Nephron progenitor cell (in vitro differentiated cells): Measurements from ENCODE around the gene SEMA3F.

ENCODE experiments used
- DNase-seq: peaks from one replicate; pipeline ENCODE4 v3.0.0; 2021
- H3K27ac Mint-ChIP-seq: 2 replicates; pipeline ENCODE4 v1.8.0; 2021; ENCODE audit warnings: mild to moderate bottlenecking, moderate library complexity, mixed read lengths
- H3K27me3 Mint-ChIP-seq: 2 replicates; pipeline ENCODE4 v1.8.0; 2021; ENCODE audit warnings: mild to moderate bottlenecking, low read depth, mixed read lengths; ENCODE audit not compliant: poor library complexity
- H3K36me3 Mint-ChIP-seq: 2 replicates; pipeline ENCODE4 v1.8.0; 2021; ENCODE audit warnings: low read depth, mixed read lengths
- H3K4me1 Mint-ChIP-seq: 2 replicates; pipeline ENCODE4 v1.8.0; 2021; ENCODE audit warnings: mixed read lengths
- H3K4me3 Mint-ChIP-seq: 2 replicates; pipeline ENCODE4 v1.8.0; 2021; ENCODE audit warnings: mild to moderate bottlenecking, moderate library complexity, mixed read lengths
- H3K9me3 Mint-ChIP-seq: 2 replicates; pipeline ENCODE4 v1.8.0; 2021; ENCODE audit warnings: mild to moderate bottlenecking, moderate library complexity, mixed read lengths
- TF ChIP-seq, protein P1 (sequence below): fragments of 200-600 bp; sonication (generic); IDR thresholded peaks from 2 replicates; pipeline ENCODE4 v1.5.0; 2021; ENCODE audit warnings: antibody characterized with exemption

Gene SEMA3F

DNA sequence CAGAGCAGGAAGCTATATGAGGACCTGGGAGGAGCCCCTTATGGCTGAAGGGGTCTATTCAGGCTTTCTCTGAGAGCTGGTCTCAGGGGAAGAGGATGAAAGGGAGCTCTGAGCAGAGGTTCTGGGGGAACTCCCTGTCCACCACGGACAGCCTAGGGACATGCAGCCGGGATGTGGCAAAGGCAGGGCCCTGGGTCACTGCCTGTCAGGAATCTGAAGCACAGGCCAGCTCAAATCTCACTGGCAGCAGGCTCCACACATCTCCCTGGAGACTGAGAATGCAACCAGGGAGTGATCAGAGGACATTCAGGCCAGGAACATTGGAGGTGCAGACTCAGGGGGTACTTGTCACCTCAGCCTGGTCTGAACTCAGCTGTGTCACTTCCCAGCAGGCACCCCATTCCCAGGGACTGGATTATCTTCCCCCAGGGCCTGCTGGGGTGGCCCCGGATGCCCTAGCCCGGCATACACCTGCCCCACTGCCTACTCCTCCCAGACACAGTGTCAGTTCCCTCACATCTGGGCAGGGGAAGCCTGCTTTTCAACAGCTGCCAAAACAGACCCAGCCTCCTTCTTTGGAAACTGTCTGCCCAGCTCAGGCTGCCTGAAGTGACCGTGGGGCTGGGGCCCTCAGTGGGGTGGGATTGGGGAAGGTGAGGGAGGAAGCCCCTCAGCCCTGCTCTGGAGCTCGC is 18.3 kb upstream of the SEMA3F start:
- Mint-ChIP-seq H3K36me3 (no peaks in the 10 kb centered on the region), H3K9me3 (no peaks in the 10 kb centered on the region), H3K4me1 (peaks cover 86% of the 10 kb centered on the region), H3K27ac (peak overlapping the region; percentile 89), H3K27me3 (peaks cover 2% of the 10 kb centered on the region), H3K4me3 (peak overlapping the region; percentile 36)
- DNase-seq, result peak; percentile 44
- TF ChIP-seq, protein P1, sequence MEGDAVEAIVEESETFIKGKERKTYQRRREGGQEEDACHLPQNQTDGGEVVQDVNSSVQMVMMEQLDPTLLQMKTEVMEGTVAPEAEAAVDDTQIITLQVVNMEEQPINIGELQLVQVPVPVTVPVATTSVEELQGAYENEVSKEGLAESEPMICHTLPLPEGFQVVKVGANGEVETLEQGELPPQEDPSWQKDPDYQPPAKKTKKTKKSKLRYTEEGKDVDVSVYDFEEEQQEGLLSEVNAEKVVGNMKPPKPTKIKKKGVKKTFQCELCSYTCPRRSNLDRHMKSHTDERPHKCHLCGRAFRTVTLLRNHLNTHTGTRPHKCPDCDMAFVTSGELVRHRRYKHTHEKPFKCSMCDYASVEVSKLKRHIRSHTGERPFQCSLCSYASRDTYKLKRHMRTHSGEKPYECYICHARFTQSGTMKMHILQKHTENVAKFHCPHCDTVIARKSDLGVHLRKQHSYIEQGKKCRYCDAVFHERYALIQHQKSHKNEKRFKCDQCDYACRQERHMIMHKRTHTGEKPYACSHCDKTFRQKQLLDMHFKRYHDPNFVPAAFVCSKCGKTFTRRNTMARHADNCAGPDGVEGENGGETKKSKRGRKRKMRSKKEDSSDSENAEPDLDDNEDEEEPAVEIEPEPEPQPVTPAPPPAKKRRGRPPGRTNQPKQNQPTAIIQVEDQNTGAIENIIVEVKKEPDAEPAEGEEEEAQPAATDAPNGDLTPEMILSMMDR, result no peak

DNA sequence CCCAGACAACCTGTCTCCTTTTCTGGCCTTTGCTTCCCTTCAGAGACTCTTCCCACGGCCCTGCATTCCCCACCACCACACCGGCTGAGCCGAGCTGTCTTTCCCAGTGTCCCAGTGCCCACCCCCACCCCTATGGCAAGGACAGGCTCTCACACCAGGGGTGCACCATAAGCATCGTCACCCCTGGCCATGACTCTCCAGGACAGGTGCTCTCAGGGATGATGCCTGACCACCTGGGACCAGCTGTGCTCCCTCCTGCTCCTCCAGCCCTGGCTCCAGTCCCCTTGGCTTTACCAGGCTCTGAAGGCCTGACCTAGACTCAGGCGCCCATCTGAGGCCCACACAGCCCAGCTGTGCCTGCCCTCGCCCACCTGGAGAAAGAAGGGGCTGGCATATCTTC is 17.6 kb upstream of the SEMA3F start:
- Mint-ChIP-seq H3K36me3 (no peaks in the 10 kb centered on the region), H3K27me3 (peaks cover 2% of the 10 kb centered on the region), H3K9me3 (no peaks in the 10 kb centered on the region), H3K4me1 (peaks cover 93% of the 10 kb centered on the region), H3K27ac (peak overlapping the region; percentile 95), H3K4me3 (peak overlapping the region; percentile 63)
- TF ChIP-seq, protein P1, result no peak
- no peak for DNase-seq

DNA sequence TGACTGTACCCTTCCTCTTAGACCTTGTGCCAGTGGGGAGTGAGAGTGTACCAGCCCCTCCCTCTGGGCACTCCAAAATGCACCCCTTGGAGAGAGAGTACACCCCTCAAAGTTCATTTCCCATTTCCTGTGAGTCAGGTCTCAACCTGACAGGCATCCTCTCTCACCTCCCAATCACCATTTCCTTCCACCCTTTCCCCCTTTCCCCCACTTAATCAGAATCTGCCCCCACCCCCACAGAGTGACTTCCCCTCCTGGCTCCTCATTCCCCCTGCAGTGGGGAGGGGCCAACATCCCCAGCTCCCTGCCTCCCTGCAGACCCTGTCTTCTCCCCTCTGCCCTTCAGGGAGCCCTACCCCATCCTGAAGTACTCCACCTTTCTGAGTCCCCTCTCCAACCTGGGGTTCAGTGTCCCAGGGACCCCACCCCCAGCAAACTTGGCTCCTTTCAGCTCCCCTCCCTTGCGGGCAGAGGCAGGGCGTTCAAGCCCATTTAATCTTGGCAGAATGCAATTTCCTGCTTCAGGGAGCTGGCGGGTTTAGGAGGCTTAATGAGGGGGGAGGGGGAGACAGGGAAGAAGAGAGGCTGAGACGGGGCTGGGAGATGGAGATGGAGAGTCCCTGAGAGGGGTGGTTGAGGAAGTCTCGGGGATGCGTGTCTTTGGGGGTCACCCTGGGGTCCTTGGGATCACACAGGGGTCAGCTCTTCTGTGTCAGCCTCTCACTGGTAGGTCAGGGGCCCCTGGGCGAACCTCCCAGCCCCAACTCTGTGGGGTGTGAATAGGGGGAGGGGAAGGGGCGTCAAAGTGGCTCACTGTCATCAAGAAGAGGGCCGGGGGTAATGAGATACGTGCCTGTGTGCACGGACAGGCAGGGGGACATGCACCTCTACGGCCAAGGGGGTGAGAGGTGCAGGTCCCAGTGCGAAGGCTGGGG is 16.6 kb upstream of the SEMA3F start:
- peaks cover 87% of the 10 kb centered on the region for H3K4me1 Mint-ChIP-seq
- H3K27ac Mint-ChIP-seq, result peak overlapping the region; percentile 95
- TF ChIP-seq, protein P1, result no peak
- no peaks in the 10 kb centered on the region for H3K36me3 Mint-ChIP-seq
- peak overlapping the region; percentile 63 for H3K4me3 Mint-ChIP-seq
- peaks cover 2% of the 10 kb centered on the region for H3K27me3 Mint-ChIP-seq
- no peaks in the 10 kb centered on the region for H3K9me3 Mint-ChIP-seq
- DNase-seq, result peak; percentile 42

DNA sequence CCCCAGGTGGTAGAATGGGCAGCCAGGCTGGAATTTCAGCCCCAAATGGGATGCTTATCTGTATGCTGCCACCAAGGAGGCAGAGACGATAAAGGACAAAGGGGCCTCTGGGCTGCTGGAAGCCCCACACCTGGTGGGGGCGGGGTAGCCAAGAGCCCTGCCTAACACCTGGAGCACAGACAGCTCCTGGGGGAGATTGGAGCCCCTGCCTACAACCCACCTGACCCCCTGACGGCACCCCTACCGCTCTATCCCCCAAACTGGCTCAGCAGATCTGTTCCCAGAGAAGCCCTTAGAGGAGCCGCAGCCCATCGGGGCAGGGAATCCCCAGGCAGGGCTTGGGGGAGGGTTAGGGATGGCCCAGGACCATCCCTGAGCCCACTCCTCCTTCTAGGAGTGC is 15.8 kb upstream of the SEMA3F start:
- no peak overlapping the region for H3K27ac Mint-ChIP-seq
- no peak for DNase-seq

DNA sequence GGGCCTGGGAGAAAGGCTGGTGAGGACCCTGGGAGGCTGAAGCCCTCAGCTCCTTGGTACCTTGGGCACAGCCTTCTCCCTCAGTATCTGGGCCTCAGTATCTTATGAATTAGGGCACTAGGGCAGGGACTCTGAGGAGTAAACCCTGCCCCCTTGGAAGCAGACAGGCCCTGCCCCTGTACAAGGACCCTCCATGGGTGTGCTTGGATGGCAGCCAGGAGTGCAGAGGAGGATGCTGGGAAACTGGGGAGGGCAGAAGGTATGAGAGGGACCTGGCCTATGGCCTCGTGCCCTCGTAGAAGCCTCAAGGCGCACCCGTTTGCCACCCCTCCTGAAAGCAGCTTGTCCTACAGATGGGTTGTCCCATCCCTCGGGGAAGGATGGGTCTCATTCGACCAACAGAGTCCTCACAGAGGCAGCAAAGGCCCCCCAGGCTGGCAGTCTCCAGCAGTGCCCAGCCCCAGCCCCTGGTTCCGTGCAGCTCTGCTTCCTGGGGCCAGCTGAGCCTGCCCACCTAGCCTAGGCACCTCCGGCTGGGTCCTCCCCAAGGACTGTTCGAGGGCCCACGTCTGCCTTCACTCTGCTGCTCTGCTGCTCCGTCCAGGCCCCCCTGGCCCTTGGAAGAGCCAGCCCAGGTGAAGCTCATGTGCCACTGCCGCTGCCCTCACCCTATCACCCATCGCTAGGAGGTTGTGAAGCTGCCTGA is 15.3 kb upstream of the SEMA3F start:
- no peak overlapping the region for H3K27ac Mint-ChIP-seq
- H3K9me3 Mint-ChIP-seq, result no peaks in the 10 kb centered on the region
- no peak overlapping the region for H3K4me3 Mint-ChIP-seq

More for the DNA sequence above, 15.8 kb upstream of the SEMA3F start:
- peak overlapping the region; percentile 63 for H3K4me3 Mint-ChIP-seq
- H3K27me3 Mint-ChIP-seq, result peaks cover 5% of the 10 kb centered on the region
- no peaks in the 10 kb centered on the region for H3K36me3 Mint-ChIP-seq
- H3K9me3 Mint-ChIP-seq, result no peaks in the 10 kb centered on the region
- TF ChIP-seq, protein P1, result no peak
- peaks cover 84% of the 10 kb centered on the region for H3K4me1 Mint-ChIP-seq

More for the DNA sequence above, 15.3 kb upstream of the SEMA3F start:
- no peaks in the 10 kb centered on the region for H3K36me3 Mint-ChIP-seq
- TF ChIP-seq, protein P1, result no peak
- peaks cover 5% of the 10 kb centered on the region for H3K27me3 Mint-ChIP-seq
- H3K4me1 Mint-ChIP-seq, result peaks cover 84% of the 10 kb centered on the region
- no peak for DNase-seq
